ENCODE measurements around the gene ADPRH.

ADPRH gene

DNA sequence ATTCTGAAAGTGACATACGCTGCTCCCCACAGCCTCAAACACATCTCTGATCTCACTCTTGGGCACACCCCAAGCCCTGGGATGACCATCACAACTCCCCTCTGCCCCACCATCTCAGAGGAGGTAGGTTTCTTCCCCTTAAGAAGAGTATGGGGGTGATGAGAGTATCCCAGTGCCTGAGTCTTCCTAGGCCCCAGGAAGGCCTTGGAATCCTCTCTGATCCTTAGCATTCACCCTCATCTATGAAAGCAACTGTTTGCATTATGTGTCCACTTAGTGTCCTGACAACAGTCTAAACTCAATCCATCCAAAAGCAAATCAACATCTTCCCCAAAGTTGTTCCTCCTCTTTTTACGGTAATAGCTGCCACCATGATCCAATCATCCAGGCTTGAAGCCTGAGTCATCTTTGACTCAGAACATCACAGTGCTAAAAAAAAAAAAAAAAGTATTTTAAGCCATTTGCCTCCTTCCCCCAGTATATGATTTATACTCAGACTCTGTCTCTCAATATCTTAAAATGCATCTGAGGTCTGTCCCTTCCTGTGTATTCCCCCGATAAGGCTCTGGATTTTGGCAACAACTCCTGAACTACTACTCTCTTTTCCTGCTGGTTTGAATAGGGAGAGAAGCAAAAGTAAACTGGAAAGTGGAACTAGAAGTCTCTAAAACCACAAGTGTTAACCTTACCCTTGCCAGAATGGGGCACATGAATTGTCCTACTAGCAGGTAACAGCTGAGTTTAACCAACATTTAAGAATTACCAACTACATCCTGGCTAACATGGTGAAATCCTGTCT is 58.6 kb downstream of the ADPRH start:
- Histone ChIP-seq H3K4me1 (ENCODE audit: control insufficient read depth in 2 of 2, insufficient read depth in 1 of 2, low read depth in 1 of 2, low read length in 2 of 2) (peaks cover 2 to 4% of the 10 kb centered on the region in 2 donors), H3K23ac (ENCODE audit: low read depth, low read length, poor library complexity) (no peak overlapping the region), H3K9ac (ENCODE audit: low read depth, low read length, poor library complexity) (no peak overlapping the region), H2AK5ac (ENCODE audit: low read depth, low read length) (no peak overlapping the region), H3K14ac (ENCODE audit: low read length) (no peak overlapping the region), H2BK5ac (ENCODE audit: low read length) (no peak overlapping the region), H3K27ac (replicated peaks; ENCODE audit: low read length) (no peak overlapping the region), H3K18ac (ENCODE audit: low read length) (no peak overlapping the region), H3K4me2 (ENCODE audit: insufficient read depth, low read length, poor library complexity, severe bottlenecking) (no peak overlapping the region), H3K4ac (ENCODE audit: low read length) (no peak overlapping the region), H2BK120ac (ENCODE audit: low read depth, low read length) (no peak overlapping the region), H3K9me3 (replicated peaks in 1 of 2; ENCODE audit: control insufficient read depth in 2 of 2, insufficient read depth in 1 of 2, low read depth in 1 of 2, low read length in 2 of 2) (no peaks in the 10 kb centered on the region), H2BK12ac (ENCODE audit: low read length) (no peak overlapping the region), H3K36me3 (replicated peaks in 1 of 2; ENCODE audit: control insufficient read depth in 2 of 2, insufficient read depth in 2 of 2, low read length in 2 of 2) (peaks cover 0 to 4% of the 10 kb centered on the region in 2 donors), H2BK15ac (ENCODE audit: low read length) (no peak overlapping the region), H4K91ac (ENCODE audit: low read depth, low read length, poor library complexity) (no peak overlapping the region), H3K79me1 (ENCODE audit: low read depth, low read length) (no peaks in the 10 kb centered on the region), H3K27me3 (ENCODE audit: control insufficient read depth in 3 of 3, insufficient read depth in 3 of 3, low read depth in 1 of 3, low read length in 3 of 3) (peaks cover 0 to 2% (median 0%) of the 10 kb centered on the region in 3 experiments), H4K8ac (ENCODE audit: low read depth, low read length) (no peak overlapping the region), H3K4me3 (ENCODE audit: low read length in 2 of 2) (no peak overlapping the region), H2AFZ (ENCODE audit: low read length) (no peak overlapping the region)
- no CpG with 5 or more reads among the region's 3 CpGs for whole genome bisulfite sequencing, 2 donors (ENCODE audit: extremely low coverage in 2 of 2, insufficient read length in 2 of 2, insufficient replicate concordance in 1 of 2)
- DNase-seq (ENCODE audit: low spot score) = no peak
